Activated CD4-positive, alpha-beta T cell treated with anti-CD3 and anti-CD28 coated beads, Interleukin-2, amount 10 ng/mL, durations not matched to agents 7 days and 5 days (primary cell): ENCODE measurements around the gene GPC6. TPM values are rescaled to one million over a fixed set of nuclear protein-coding genes. Genes with fewer than 3 reads are reported as not detected.

Experiments
- CTCF ChIA-PET: fragments of 350-600 bp; sonication (Branson Sonifier 250); formaldehyde crosslinking; loops from one replicate; lab custom pipeline; 2021; ENCODE audit warnings: antibody characterized with exemption; lab: Charles Lee
- POLR2A ChIA-PET: fragments of 350-600 bp; sonication (Branson Sonifier 250); formaldehyde crosslinking; loops from one replicate; lab custom pipeline; 2021; ENCODE audit warnings: antibody characterized with exemption; lab: Charles Lee
- DNase-seq: peaks from one replicate; pipeline ENCODE4 v3.0.0-alpha.2; 2020
- H3K27ac Mint-ChIP-seq: one replicate; pipeline ENCODE4 v1.8.0; 2021; ENCODE audit warnings: mild to moderate bottlenecking, moderate library complexity, mixed read lengths
- H3K27me3 Mint-ChIP-seq: one replicate; pipeline ENCODE4 v1.8.0; 2021; ENCODE audit warnings: mixed read lengths
- H3K36me3 Mint-ChIP-seq: one replicate; pipeline ENCODE4 v1.8.0; 2021; ENCODE audit warnings: low read depth, mixed read lengths
- H3K4me1 Mint-ChIP-seq: one replicate; pipeline ENCODE4 v1.8.0; 2021; ENCODE audit warnings: mixed read lengths
- H3K4me3 Mint-ChIP-seq: one replicate; pipeline ENCODE4 v1.8.0; 2021; ENCODE audit warnings: mild to moderate bottlenecking, moderate library complexity, mixed read lengths
- H3K9me3 Mint-ChIP-seq: one replicate; pipeline ENCODE4 v1.8.0; 2021; ENCODE audit warnings: mixed read lengths
- total RNA-seq, 2 experiments: library from RNA; stranded (reverse); gene quantifications; one replicate each; pipeline ENCODE4 v1.2.3, GENCODE V29; 2021

The GPC6 gene
- total RNA-seq, 2 experiments from 2014 or later: not detected

DNA sequence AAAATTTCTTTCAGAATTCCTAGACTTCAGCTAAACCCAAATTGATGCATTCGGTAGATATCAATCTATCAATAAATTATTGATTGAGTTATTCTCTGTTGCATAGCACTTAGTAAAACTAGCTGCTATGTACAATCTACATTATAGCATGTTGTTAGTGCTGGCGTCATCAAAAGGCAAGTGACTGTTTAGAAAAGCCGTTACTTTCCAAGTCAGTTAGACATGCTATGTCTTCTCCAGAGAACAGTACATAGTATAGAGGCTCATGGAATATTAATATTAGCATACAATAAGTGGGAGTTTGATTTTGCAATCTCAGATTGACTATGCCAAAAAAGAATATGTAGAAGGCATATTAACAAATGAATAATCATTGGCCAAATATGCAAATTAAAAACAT, 1087.3 kb downstream of the GPC6 start:
- no peak for DNase-seq
- peaks cover 26% of the 10 kb centered on the region for H3K4me1 Mint-ChIP-seq

DNA sequence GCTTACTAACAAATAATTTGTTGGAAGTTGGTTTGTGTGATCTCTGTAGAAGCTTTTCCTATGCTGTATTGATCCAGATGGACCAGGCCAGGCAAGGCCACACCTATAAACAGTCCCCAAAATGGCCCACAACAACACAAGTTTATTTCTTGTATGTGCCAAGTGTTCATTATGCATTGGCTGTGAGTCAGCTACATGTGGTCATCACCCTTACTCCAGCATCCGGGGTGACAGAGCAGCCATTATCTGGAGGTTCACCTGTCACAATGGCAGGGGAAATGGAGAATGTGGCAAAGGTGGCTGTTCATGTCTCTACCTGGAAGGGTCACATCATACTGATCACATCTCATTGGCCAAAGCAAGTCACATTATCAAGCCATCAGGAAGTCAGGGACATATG, 1088.6 kb downstream of the GPC6 start:
- peaks cover 1% of the 10 kb centered on the region for H3K36me3 Mint-ChIP-seq
- DNase-seq: no peak
- H3K4me3 Mint-ChIP-seq: no peak overlapping the region
- H3K9me3 Mint-ChIP-seq: peaks cover 3% of the 10 kb centered on the region
- CTCF ChIA-PET: interaction anchor here (0.6 to 1.0 kb wide), 7 partner anchors 8 to 415 kb away, joined by 3 to 5 read pairs (median 3); no protein-coding TSS in a partner anchor
- H3K27ac Mint-ChIP-seq: peak overlapping the region; percentile 15
- H3K4me1 Mint-ChIP-seq: peaks cover 28% of the 10 kb centered on the region
- H3K27me3 Mint-ChIP-seq: no peaks in the 10 kb centered on the region
- POLR2A ChIA-PET: no interaction called here

More for the DNA sequence above, 1087.3 kb downstream of the GPC6 start:
- Mint-ChIP-seq H3K27me3 (no peaks in the 10 kb centered on the region), H3K36me3 (peaks cover 1% of the 10 kb centered on the region), H3K4me3 (no peak overlapping the region), H3K9me3 (peaks cover 3% of the 10 kb centered on the region), H3K27ac (no peak overlapping the region)
- ChIA-PET CTCF (interaction anchor here (0.9 to 1.0 kb wide), 4 partner anchors 9 to 17 kb away, joined by 3 to 5 read pairs (median 4); no protein-coding TSS in a partner anchor), POLR2A (no interaction called here)

DNA sequence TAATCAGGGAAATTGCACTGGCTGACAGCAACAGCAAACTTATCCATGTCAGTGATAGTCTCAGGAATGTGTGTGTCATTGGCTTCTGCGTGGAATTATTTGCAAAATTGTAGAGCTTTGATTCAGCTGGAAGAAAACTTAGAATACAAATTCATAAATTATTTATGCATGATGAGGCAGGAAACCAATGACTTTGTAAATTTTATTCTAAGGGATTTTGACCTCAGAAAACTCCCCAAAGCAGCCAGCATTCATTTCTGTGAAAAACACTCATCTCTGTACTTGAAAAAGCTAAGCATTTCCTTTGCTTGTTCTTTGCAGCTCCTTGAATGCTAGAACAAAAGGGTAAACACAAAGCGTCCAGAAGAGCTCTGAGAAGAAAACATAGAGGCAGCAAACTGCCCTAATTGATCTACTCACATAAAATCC, 1090.5 kb downstream of the GPC6 start:
- H3K4me1 Mint-ChIP-seq: peaks cover 28% of the 10 kb centered on the region
- CTCF ChIA-PET: interaction anchor here (0.8 kb wide), 1 partner anchor 81 kb away, joined by 3 read pairs; no protein-coding TSS in a partner anchor

DNA sequence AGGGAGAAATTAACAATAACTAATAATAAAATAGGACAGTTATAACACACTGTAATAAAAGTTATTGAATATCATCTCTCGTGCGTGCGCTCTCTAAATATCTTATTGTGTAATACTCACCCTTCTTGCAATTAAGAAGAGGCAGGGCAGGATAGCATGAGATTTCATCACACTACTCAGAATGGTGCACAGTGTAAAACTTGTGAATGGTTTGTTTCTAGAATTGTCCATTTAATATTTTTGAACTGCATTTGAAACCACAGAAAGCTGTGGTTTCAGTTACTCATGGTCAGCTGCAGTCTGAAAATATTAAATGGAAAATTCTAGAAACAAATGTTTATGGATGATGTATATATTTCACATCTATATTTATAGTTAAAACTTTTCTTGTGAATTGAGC, 1091.8 kb downstream of the GPC6 start:
- Mint-ChIP-seq H3K27ac (no peak overlapping the region), H3K9me3 (peaks cover 19% of the 10 kb centered on the region), H3K36me3 (peaks cover 16% of the 10 kb centered on the region), H3K27me3 (no peaks in the 10 kb centered on the region), H3K4me1 (peaks cover 37% of the 10 kb centered on the region), H3K4me3 (no peak overlapping the region)
- ChIA-PET CTCF (no interaction called here), POLR2A (interaction anchor here (0.7 kb wide), 1 partner anchor 10 kb away, joined by 3 read pairs; no protein-coding TSS in a partner anchor)
- no peak for DNase-seq

More for the DNA sequence above, 1090.5 kb downstream of the GPC6 start:
- Mint-ChIP-seq H3K27ac (peak overlapping the region; percentile 72), H3K36me3 (peaks cover 10% of the 10 kb centered on the region), H3K4me3 (peak overlapping the region; percentile 0), H3K27me3 (no peaks in the 10 kb centered on the region), H3K9me3 (peaks cover 14% of the 10 kb centered on the region)
- DNase-seq: no peak
- POLR2A ChIA-PET: no interaction called here

DNA sequence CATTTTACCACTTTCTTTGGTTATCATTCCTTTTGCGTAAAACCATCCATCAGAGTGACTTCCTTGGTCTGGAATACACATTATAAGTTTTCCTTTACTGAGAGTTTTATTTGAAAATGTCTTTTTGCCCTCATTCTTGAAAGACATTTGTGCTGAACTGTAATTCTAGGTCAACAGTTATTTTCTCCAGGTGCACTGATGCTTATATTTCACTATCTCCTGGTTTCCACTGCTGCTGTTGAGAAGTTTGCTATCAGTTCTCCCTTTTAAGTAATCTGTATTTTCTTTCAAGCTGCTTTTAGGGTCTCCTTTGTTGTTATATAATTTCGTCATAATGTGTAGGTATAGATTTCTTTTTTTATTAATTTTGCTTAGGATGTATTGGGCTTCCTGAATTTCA, 1092.9 kb downstream of the GPC6 start:
- no peak overlapping the region for H3K27ac Mint-ChIP-seq
- CTCF ChIA-PET: no interaction called here
- H3K36me3 Mint-ChIP-seq: peaks cover 23% of the 10 kb centered on the region
- peaks cover 48% of the 10 kb centered on the region for H3K4me1 Mint-ChIP-seq
- POLR2A ChIA-PET: no interaction called here
- H3K9me3 Mint-ChIP-seq: peaks cover 21% of the 10 kb centered on the region
- H3K27me3 Mint-ChIP-seq: no peaks in the 10 kb centered on the region
- no peak overlapping the region for H3K4me3 Mint-ChIP-seq
- DNase-seq: no peak

DNA sequence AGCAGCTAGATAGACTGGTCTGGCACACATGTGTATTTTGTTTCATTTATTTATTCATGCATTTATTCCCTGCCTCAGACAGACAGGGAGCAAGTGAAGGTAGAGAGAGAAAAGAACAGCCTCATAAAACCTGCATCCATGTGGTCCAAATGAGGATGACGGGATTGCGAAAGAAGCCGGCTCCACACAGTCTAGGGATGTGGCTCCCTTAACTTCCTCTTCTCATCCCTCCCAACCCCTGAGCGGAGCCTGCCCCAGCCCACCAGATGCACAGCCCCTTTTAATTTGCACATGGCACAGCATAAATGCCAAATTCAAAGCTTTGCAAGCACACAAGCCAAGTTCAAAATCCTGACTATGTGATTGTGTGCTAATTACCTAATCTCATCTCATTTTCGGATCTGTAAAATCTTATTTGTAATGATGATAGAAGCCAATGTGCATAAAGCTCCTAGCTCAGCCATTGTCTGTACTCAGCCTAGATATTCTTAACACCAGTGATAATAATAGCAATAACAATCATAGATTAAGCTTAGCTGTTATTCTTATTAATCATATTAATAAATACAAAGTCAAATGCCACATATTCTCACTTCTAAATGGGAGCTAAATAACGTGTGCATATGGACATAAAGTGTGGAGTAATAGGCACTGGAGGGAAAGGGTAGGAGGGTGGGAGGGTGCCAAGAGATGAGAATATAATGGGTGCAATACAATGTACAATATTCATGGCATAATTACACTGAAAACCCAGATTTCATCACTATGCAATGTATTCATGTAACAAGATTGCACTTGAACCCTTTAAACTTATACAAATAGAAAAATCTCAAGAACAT, 1096.5 kb downstream of the GPC6 start:
- no peak overlapping the region for H3K4me3 Mint-ChIP-seq
- H3K27ac Mint-ChIP-seq: peak overlapping the region; percentile 99
- peaks cover 59% of the 10 kb centered on the region for H3K4me1 Mint-ChIP-seq
- CTCF ChIA-PET: interaction anchor here (0.8 to 1.4 kb wide), 4 partner anchors 9 to 29 kb away, joined by 3 to 5 read pairs (median 3); no protein-coding TSS in a partner anchor
- POLR2A ChIA-PET: interaction anchor here (0.6 kb wide), 1 partner anchor 617 kb away, joined by 4 read pairs; no protein-coding TSS in a partner anchor
- H3K36me3 Mint-ChIP-seq: peaks cover 42% of the 10 kb centered on the region
- no peak for DNase-seq
- no peaks in the 10 kb centered on the region for H3K27me3 Mint-ChIP-seq
- peaks cover 32% of the 10 kb centered on the region for H3K9me3 Mint-ChIP-seq

DNA sequence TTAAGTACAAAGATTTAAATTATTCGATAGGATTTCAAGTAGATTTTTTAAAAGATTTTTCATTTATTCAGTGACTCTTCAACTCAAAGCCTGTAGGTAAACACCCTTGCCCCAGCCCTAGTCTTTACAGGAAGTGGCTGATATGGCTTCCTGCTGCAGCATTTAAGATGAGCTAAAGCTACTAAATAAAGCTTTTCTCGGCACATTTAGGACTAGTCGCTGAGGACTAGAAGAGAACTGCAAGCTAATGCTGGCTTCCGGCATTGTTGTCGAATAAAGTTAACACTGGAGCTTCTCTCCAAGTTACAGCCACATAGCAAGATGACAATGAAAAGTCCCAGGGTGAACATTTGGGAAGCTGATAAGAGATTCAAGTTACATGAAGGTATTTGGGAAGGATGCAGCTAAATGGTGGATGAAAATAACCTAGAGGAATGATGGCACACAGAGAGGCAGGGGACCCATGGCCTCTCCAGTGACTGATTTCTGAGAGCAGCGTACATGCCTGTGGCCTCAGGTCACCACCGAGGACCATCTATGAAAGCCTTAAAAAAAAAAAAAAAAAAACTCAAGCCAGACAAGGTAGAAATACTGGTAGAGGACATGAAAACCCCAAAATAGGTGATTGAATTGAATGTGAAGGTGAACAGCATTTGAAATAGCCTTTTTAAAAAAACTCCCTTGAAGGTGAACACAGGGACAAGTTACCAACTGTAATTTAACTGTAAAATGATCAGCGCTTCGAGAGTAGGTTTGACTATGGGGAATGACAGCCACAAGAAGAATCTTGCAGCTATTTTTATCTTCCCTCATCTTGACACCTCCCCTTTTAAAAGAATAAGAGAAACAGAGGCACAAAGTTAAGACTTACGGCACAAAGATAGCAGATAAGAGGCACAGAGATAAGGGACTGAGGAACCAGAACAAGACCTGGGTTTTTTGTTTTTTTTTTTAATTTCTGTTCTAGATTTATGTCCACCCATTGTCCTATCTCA, 1097.5 kb downstream of the GPC6 start:
- H3K4me3 Mint-ChIP-seq: peak overlapping the region; percentile 46
- CTCF ChIA-PET: interaction anchor here (0.8 to 1.4 kb wide), 4 partner anchors 9 to 28 kb away, joined by 3 to 5 read pairs (median 3); no protein-coding TSS in a partner anchor
- H3K4me1 Mint-ChIP-seq: peaks cover 63% of the 10 kb centered on the region
- H3K9me3 Mint-ChIP-seq: peaks cover 32% of the 10 kb centered on the region
- H3K27me3 Mint-ChIP-seq: no peaks in the 10 kb centered on the region
- peak; percentile 63 for DNase-seq
- peaks cover 42% of the 10 kb centered on the region for H3K36me3 Mint-ChIP-seq
- peak overlapping the region; percentile 99 for H3K27ac Mint-ChIP-seq
- POLR2A ChIA-PET: no interaction called here

DNA sequence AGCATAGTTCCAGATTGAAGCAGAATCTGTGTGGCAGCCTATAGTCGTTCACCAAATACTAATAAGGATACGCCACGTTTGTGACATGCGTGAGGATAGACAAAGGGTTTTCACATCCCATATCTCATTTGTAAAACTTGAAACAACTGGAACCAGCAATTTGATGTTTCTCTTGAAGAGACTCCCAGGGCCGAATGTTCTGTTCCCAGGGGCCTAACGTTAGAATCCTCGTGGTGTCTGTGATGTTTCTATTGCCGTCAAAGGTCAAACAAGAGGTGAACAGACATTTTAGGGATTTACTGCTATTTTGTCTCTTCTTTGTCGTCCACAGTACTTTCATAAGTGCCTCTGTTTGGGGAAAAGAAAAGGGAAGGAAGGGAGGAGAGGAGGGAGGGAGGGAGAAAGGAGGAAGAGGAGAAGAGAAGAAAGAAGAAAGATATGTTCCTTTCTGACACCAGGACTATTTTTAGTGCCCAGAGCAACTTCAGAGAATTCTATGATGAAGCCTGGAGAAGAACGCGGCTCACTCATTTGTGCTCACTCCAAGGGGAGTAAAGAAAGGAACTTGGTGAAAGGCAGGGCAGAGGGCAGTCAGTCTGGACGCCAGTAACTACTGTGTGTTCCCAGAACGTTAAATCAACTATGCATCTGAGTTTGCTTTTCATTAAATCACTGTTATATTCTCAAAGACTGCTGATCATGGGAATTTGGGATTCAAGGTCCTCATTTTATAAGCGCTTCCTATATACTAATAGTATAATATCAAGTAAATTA, 1098.3 kb downstream of the GPC6 start:
- H3K4me3 Mint-ChIP-seq: no peak overlapping the region

DNA sequence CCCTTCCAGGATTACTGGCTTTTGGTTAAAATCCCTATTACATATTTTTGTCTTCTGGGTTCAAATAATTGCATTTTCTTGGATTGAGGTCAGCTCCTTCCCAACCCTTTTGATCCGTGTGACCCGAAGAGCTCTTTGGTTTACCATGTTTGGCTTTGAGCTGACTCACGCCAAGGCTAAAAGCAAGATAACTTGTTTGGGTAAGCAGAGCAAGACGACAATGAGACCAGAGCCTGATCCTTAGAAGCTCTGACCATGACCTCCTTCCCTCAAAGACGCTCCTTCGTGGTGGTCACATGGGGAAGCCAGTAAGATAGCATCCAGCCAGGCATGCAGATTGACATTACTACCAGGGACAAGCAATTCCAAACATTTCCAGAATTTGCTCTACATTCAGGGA, 1099.0 kb downstream of the GPC6 start:
- peaks cover 79% of the 10 kb centered on the region for H3K4me1 Mint-ChIP-seq
- peaks cover 43% of the 10 kb centered on the region for H3K36me3 Mint-ChIP-seq
- H3K4me3 Mint-ChIP-seq: no peak overlapping the region
- peaks cover 34% of the 10 kb centered on the region for H3K9me3 Mint-ChIP-seq
- peaks cover 7% of the 10 kb centered on the region for H3K27me3 Mint-ChIP-seq
- DNase-seq: no peak
- POLR2A ChIA-PET: no interaction called here
- no peak overlapping the region for H3K27ac Mint-ChIP-seq
- CTCF ChIA-PET: no interaction called here

More for the DNA sequence above, 1098.3 kb downstream of the GPC6 start:
- H3K27ac Mint-ChIP-seq: peak overlapping the region; percentile 99
- H3K9me3 Mint-ChIP-seq: peaks cover 33% of the 10 kb centered on the region
- ChIA-PET CTCF (no interaction called here), POLR2A (no interaction called here)
- DNase-seq: no peak
- peaks cover 6% of the 10 kb centered on the region for H3K27me3 Mint-ChIP-seq
- H3K36me3 Mint-ChIP-seq: peaks cover 43% of the 10 kb centered on the region
- H3K4me1 Mint-ChIP-seq: peaks cover 72% of the 10 kb centered on the region

DNA sequence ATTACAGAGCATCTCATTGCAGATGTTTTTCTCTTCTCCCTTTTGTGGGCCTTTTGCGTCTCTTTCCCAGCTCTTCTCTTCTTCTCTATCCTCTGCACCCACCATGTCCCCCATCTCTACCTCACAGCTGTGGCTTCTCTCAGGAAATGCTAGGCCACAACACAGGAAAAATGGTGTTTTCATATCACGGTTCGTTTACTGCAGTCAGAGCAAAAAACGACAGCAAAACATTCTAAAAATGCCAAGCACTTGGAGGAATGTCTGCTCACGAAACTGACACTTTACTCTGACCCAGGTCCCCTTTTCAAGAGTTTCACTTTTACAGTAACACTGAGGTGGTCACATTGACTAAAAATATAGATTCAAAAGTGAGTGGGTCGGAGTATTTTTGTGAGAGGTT, 1100.7 kb downstream of the GPC6 start:
- Mint-ChIP-seq H3K4me3 (peak overlapping the region; percentile 6), H3K27me3 (peaks cover 10% of the 10 kb centered on the region), H3K9me3 (peaks cover 23% of the 10 kb centered on the region), H3K27ac (peak overlapping the region; percentile 84), H3K4me1 (peaks cover 83% of the 10 kb centered on the region), H3K36me3 (peaks cover 31% of the 10 kb centered on the region)
- ChIA-PET CTCF (no interaction called here), POLR2A (interaction anchor here (0.6 kb wide), 1 partner anchor 216 kb away, joined by 4 read pairs; no protein-coding TSS in a partner anchor)
- DNase-seq: peak; percentile 35

DNA sequence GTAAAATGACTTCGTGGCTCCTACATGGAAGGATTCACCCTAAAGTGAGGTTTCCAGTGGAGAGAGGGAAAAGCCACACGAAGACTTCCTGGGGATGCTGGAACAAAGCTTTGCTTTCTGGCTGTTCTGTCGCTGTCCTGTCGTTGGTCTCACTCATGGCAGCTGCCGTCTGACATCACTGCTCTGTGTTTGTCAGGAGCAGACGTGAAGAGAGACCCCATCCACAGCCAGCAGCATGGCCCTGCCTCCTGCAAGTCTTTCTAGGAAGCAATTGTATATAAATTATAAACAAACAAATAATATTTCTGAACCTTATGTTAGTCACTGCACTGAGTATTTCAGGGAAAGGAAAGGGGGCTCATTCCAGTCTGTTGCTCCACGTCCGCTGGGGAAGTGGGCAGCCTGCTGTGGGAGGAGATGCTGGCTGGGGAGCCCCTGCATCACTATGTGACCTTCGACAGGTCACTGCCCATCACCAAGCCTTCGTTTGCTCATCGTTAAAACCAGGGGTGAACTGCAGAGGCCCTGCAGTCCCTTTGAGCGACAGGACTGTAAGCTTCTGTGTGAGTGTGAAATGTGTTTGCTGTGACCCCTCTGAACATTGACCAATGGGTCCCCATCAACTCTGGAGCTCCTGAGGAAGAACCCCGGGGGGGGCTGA, 1101.9 kb downstream of the GPC6 start:
- Mint-ChIP-seq H3K27ac (peak overlapping the region; percentile 84), H3K4me1 (peaks cover 74% of the 10 kb centered on the region), H3K4me3 (no peak overlapping the region), H3K9me3 (peaks cover 20% of the 10 kb centered on the region), H3K36me3 (peaks cover 27% of the 10 kb centered on the region), H3K27me3 (peaks cover 18% of the 10 kb centered on the region)
- DNase-seq: no peak
- ChIA-PET CTCF (interaction anchor here (0.8 to 1.1 kb wide), 2 partner anchors 10 to 14 kb away, joined by 3 read pairs; no protein-coding TSS in a partner anchor), POLR2A (interaction anchor here (0.6 kb wide), 1 partner anchor 10 kb away, joined by 3 read pairs; no protein-coding TSS in a partner anchor)
